T-helper 9 cell (primary cell): ENCODE results near the gene CTNNA2.
"Not testable (repeated sequence)": the region's sequence is repeated elsewhere in the genome, so short reads cannot be mapped to it uniquely, and the experiment has no call there.

Source experiments
- DNase-seq: peaks from one replicate; pipeline ENCODE4 v3.0.0-alpha.2; 2020

Gene CTNNA2

DNA sequence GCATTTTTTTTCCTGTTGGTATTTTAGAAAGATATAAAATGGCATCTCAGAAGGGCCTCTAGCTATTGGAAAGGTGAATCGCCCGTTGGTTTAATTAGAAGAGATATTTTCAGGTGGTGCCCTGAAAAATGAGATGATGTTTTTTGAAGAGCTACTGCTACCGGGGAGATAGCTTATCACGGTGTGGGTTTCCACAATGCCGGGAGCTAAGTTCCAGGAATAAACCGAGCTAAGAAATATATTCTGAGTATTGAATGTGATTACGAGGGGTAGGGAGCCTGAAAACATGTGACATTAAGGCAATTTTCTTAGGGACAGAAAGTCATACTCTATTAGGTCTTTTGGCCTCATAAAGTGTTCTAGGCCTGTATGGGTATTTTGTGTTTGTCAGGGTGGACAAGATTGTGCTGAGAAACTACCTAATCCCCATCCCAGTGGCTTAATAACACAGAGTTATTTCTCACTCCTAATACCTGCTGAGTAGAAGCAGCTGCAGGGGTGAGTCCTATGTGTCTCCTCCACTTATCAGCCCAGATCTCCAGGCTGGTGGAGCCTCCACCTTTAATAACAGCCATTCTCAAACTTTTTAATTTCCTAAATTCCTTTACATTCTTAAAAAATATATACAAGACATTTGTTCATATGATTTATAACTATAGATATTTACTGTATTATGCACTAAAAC, 641.5 kb downstream of the CTNNA2 start:
- no peak for DNase-seq

DNA sequence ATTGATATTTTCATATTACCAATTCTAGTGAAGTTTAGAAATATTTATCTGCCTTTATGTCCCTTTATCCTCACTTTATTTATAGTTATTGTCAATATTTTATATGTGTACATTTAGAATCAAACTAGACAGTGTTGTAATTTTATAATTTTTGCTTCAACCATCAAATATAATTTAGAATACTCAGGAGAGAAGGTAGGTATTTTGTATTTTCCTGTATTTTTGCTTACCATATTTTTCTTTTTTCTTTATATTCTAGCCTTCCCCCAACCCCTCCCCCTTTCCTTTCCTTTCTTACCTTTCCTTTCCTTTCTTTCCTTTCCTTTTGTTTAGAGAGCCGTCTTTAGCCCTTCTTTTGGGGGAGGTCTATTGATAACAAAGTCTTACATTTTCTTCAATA, 651.5 kb downstream of the CTNNA2 start:
- no peak for DNase-seq

DNA sequence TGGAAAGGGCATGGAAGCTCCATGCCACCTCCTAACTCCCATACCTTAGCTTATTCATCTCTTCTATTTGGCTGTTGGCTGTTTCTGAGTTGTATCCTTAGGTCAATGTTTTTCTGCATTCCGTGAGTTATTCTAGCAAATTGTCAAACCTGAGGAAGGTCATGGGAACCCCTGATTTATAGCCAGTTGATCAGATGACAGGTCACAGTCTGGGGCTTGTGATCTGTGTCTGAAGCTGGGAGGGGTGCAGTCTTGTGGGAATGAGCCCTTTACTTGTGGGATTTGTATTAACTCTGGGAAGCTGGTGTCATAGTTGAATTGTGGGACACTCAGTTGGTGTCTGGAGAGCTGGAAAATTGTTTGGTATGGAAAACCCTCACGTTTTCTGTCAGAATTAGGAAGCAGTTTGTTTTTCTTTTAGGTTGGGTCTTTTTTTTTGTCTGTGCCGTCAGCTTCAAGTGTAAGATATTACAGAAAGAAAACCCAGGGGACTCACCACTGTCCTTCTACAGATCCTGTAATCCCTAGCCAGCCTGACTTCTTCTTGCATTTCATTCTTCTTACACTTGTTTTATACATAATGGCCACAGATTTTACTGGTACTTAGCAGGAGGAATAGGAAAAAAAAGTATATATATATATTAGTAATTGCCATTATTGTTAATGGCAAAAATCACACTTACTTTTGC, 653.8 kb downstream of the CTNNA2 start:
- DNase-seq = no peak

GRCh38 chr2:80167284-80167808, 654.5 kb downstream of the CTNNA2 start:
- DNase-seq = no peak

DNA sequence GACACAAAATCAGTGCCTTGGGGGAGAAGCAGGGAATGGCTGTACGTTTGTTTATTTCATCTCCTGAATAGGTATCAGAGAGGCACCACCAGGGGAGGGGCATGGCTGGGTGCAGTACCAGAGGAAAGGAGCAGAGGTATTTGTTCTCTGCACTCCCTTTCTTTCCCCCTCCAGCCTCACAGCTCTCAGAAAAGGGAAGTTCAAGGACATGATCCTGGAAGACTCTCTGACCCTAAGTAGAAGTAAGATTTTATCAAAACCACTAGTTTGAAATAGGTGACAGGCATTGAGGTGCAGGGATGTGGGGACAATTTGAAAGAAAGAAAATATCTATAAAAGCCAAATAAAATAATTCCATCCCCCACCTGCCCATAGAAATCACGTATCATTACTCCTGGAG, 655.2 kb downstream of the CTNNA2 start:
- no peak for DNase-seq

GRCh38 chr2:80168801-80169200, 656.0 kb downstream of the CTNNA2 start:
- no peak for DNase-seq

GRCh38 chr2:80169811-80170594, 657.2 kb downstream of the CTNNA2 start:
- no peak for DNase-seq

GRCh38 chr2:80185091-80185490, 672.2 kb downstream of the CTNNA2 start:
- no peak for DNase-seq

- no peak for DNase-seq
Observed at GRCh38 chr2:80186262-80186661, 673.4 kb downstream of the CTNNA2 start.

DNA sequence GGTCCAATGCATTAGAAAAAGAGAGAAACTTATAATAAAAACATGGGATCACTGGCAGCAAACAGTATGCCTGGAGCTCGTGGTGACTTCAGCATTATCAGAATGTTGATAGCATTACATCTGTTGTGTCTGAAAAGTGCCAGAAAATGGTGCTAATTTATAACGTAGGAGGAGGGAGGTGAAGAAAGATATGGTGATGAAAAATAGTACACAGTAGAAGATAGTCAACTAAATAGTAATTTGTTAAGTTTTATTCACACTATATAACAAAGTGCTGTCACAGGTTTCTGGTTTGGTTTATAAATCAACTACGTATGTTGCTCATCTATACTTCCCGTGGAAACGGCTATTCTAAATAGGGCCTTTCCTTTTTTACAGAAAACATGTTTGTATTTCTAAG, 674.3 kb downstream of the CTNNA2 start:
- no peak for DNase-seq

DNA sequence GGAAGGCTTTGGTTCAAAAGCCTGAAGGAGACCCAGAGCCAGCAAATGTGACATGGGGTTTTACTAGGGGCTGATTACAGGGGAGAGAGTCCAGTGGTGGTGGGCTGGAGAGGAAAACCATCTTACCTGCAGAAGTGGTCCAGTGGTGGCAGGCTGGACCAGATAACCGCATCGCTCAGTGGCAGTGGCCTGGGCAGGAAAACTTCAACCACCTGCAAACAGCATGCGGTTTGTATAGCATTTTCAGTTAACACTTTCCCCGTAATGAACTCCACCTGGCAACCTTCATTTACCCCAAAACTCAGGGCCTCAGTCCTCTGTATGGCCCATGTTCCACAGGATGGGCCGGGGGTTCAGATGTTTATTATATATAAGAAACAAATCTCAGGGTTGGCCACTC, 677.3 kb downstream of the CTNNA2 start:
- no peak for DNase-seq

DNA sequence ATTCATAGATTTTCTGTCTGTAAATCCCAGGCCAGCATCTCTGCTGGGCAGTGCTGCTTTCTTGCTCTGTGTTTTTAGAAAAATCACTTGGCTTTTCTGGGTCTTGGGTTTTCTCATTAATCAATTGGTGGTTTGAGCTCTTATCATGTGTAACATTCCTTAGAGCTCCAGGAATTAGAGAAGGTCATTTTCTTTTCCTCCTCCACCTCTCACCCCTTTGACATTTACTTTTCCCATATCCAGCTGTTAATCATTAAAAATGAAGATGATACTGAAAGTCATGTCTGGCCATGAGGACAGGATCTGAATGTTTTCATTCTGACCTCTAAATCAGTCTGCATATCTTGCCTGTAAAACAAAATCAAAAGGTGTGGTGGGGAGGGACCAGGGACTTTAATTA, 680.7 kb downstream of the CTNNA2 start:
- DNase-seq = no peak

GRCh38 chr2:80195034-80195433, 682.2 kb downstream of the CTNNA2 start:
- DNase-seq = no peak

GRCh38 chr2:80198042-80198441, 685.2 kb downstream of the CTNNA2 start:
- no peak for DNase-seq

- no peak for DNase-seq
Observed at GRCh38 chr2:80199504-80199903, 686.7 kb downstream of the CTNNA2 start.

DNA sequence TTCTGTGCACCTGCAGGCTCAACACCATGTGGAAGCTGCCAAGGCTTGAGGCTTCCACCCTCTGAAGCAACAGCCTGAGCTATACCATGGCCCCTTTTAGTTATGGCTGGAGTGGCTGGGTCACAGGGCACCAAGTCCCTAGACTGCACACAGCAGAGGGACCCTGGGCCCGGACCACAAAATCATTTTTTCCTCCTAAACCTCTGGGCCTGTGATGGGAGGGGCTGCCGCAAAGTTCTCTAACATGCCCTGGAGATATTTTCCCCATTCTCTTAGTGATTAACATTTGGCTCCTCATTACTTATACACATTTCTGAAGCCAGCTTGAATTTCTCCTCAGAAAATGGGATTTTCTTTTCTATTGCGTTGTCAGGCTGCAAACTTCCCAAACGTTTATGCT, 691.1 kb downstream of the CTNNA2 start:
- not testable (repeated sequence) for DNase-seq

DNA sequence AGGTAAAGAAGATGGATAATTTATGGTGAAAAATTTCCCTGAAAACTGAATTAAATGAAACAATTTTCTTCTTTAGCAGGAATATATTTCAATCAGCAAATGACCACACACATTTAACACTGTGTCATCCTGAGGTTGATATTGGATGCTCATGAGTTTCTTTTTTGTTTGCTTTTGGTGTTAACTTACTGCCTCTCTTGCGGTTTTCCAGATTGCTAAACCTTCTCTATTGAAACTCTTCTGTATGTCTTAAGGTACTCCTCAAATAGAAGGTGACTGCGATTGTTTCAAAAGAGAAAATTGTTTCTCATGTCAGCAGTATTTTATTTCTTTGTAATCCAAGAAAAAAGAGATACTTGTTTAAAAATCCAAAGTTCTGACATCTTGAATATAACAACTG, 692.6 kb downstream of the CTNNA2 start:
- no peak for DNase-seq

DNA sequence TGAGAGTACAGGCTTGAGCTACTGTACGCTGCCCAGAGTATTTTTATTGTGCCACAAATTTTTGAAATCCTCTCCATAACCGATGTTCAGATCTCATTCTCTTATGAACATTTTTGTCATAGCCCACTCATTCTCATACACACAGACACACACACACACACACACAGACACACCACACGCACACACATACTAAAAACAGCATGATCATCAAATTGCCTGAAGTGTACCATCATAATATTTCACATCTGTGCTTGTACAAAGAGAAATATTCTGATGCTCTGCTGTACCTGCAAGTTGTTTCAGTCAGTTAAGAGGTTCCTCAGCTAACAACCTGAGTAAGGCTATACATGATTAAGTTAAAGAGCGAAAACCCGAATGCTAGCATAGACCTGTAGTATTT, 696.6 kb downstream of the CTNNA2 start:
- DNase-seq = no peak

DNA sequence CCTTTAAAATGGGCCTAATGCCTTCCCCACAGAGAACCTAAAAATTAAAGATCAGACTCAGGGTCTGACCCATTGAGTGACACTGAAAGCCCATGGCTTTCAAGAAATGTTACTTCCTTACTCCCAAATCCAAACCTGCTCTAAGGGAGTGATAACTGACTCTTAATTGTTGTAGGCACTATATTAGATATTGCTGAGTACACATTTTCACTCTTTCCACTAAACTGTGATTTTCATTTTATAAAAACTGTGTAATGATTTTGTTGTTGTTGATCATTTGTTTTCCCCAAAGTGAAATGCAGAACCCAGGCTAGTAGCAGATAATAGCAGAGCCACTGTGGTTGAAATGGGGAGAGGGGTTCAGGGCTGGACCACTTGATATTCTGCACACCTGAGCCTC, 704.6 kb downstream of the CTNNA2 start:
- no peak for DNase-seq

DNA sequence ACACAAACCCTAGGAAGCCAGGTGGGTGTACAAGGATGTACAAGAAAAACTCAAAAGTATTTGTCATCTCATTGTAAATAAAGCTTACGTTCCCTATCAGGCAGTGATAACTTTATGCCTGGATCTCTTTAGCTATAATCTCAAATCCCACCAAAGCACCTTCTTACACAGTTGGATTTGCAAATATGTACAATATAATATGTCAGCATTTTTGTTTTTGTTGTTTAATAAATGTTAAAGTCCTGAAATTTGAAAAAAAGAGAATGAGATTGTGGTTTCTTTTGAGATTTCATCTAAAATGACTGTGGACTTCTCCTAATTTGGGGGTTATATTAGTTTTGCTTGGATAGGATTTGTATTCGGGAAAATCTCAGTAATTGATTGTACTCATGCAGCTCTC, 709.8 kb downstream of the CTNNA2 start:
- DNase-seq = no peak

- no peak for DNase-seq
Observed at GRCh38 chr2:80231421-80231820, 718.6 kb downstream of the CTNNA2 start.

DNA sequence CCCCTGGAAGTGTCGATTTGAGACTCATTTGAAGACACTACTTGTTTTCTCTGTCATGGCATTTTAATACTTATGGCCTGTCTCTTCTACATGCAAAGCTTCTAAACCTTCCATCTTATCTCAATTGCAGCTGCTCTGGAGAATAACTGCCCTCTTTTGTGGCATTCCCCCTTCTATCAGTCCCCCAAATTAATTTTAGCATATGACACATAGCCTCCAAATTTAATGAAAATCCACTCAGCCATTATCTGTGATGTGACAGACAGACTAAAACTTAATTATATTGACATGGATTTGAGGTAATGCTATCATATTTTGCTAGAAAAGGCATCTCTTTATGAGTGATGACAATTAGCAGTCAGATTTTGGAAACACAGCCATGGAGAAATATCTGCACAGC, 720.5 kb downstream of the CTNNA2 start:
- no peak for DNase-seq

DNA sequence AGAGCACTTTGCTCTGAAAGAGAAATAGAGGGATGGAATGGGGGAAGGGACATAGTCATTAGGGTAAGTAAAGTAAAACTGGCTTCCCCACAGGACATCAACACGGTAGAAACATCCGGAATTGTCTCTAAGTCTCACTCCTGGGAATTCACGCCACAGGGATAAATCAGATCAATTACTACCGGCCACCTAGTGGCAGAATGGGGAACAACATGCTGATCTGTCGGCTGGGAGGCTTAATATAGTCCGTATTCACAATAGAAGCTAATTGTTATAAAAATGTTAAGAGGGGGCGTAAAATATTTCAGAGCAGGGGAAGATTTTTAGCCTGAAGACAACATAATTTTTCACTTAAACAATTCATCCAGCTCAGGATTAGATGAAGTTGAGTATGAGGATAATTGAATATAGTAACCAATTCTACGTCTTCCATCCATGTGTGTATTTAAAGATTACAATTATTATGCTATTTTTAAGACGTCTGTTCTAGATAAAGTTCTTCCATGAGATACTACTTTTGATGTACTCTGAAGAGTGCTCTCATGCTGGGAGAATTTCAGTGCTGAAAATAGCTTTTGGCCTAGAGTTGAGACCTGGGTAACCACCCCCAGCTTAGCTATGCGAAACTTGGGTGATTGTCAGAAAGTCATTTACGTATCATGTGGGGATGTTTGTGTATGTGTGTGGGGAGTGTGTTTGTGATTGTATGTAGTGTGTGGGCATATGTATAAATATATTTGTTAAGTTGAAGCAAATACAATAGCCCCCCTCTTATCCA, 726.0 kb downstream of the CTNNA2 start:
- no peak for DNase-seq
